Adrenal gland (tissue), 5 donors: ENCODE measurements around the gene HAUS7.

ENCODE experiments used
- POLR2A ChIP-seq, 2 donors: fragments of 450-650 bp; IDR thresholded peaks; one replicate each; pipeline ENCODE4 v1.6.1; 2017; ENCODE audit warnings: antibody characterized with exemption in 2 of 2, mild to moderate bottlenecking in 2 of 2, moderate library complexity in 1 of 2
- TF ChIP-seq, protein P1 (sequence below), 6 experiments: fragments of 450-650 bp in 4 of 6; fragments of 200-600 bp in 2 of 6; sonication (generic) in 1 of 6; IDR thresholded peaks; 1 replicate in 5 of 6; 2 replicates in 1 of 6; pipeline versions ENCODE4 v1.5.1 to v1.8.0; 2016 to 2021; ENCODE audit warnings: antibody characterized with exemption in 6 of 6, mild to moderate bottlenecking in 2 of 6, moderate library complexity in 1 of 6
- donor health status: DM: no; HTN: no; CAD: no.

DNA sequence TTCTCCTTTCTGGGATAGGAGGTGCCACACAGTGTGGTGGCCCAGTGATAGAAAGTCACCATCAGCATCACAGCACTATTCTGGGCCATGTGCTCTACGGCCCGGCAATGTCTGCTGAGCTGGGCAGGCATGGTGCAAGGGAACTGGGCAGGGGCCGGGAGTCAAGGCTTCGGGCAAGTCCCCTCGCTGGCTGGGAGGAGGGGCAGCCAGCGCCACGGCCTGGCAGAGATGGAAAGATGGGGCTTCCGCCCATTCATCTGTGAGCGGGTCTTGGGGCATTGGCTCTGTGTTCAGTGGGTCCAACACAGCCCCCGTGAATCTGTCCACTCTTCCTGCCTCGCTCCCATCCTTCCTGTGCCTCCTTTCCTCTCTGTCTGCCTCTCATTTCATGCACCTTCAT is 40.0 kb upstream of the HAUS7 start:
- TF ChIP-seq POLR2A (IDR thresholded peaks at IDR 0.05) = no peak
- TF ChIP-seq, protein P1, sequence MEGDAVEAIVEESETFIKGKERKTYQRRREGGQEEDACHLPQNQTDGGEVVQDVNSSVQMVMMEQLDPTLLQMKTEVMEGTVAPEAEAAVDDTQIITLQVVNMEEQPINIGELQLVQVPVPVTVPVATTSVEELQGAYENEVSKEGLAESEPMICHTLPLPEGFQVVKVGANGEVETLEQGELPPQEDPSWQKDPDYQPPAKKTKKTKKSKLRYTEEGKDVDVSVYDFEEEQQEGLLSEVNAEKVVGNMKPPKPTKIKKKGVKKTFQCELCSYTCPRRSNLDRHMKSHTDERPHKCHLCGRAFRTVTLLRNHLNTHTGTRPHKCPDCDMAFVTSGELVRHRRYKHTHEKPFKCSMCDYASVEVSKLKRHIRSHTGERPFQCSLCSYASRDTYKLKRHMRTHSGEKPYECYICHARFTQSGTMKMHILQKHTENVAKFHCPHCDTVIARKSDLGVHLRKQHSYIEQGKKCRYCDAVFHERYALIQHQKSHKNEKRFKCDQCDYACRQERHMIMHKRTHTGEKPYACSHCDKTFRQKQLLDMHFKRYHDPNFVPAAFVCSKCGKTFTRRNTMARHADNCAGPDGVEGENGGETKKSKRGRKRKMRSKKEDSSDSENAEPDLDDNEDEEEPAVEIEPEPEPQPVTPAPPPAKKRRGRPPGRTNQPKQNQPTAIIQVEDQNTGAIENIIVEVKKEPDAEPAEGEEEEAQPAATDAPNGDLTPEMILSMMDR (IDR thresholded peaks at IDR 0.05) = no peak
